Measurements from ENCODE around the gene PRADC1. TPM values are rescaled to one million over a fixed set of nuclear protein-coding genes. Genes with fewer than 3 reads are reported as not detected.

Gene PRADC1
- total and polyA plus RNA-seq, 9 of the 15 experiments (the other 6 are each of a cell fraction or from before 2014, with no cell fraction given) = 7.3 to 47.4 (median 34.2) TPM

GRCh38 chr2:73243884-73244570 lies 11.0 kb upstream of the PRADC1 start (continued):
- TF ChIP-seq ZMIZ1 (IDR thresholded peaks at IDR 0.05; ENCODE audit: low read depth in 2 of 2, low read length in 2 of 2) (no peak), POU5F1 (IDR thresholded peaks at IDR 0.05; ENCODE audit: borderline replicate concordance, low read depth, low read length, partially characterized antibody) (no peak)

- FAIRE-seq (no peak), DNase-seq (ENCODE audit: extremely low read depth in 1 of 4, low spot score in 3 of 4) (no peak), ATAC-seq (no peak)
- Histone ChIP-seq H3K4me1 (replicated peaks in 1 of 2; ENCODE audit: control insufficient read depth in 2 of 2, insufficient read depth in 2 of 2, low read length in 2 of 2) (peaks cover 2 to 26% of the 10 kb centered on the region in 2 experiments; a peak in 3 of 5 replicates), H2AFZ (ENCODE audit: low read depth, low read length) (no peak overlapping the region), H3K4me2 (ENCODE audit: insufficient read depth, low read length) (no peak overlapping the region), H4K20me1 (replicated peaks; ENCODE audit: control insufficient read depth, insufficient read depth, low read length) (peaks cover 60% of the 10 kb centered on the region), H3K9ac (ENCODE audit: insufficient read depth in 1 of 2, low read depth in 2 of 2, low read length in 2 of 2) (no peak overlapping the region), H3K27ac (ENCODE audit: extremely low read depth, low read depth, low read length) (no peak overlapping the region), H3K27me3 (ENCODE audit: control insufficient read depth in 2 of 2, insufficient read depth in 2 of 2, low read length in 2 of 2) (no peaks in the 10 kb centered on the region), H3K36me3 (ENCODE audit: control insufficient read depth, insufficient read depth, low read length) (peaks cover 92% of the 10 kb centered on the region), H3K79me2 (ENCODE audit: control insufficient read depth, insufficient read depth, low read length) (peaks cover 90% of the 10 kb centered on the region), H3K9me1 (ENCODE audit: control insufficient read depth, insufficient read depth, low read length) (peaks cover 11% of the 10 kb centered on the region), H3K9me3 (replicated peaks; ENCODE audit: control insufficient read depth, insufficient read depth, low read depth, low read length) (no peaks in the 10 kb centered on the region), H3K4me3 (no peak overlapping the region)
- in situ Hi-C loops (cut with MboI) (no loop called here), intact Hi-C loops (cut with micrococcal nuclease) (no loop called here)
- WGBS (ENCODE audit: insufficient coverage, low coverage, missing lambda C conversion rate) = 59% methylated on average over 3 of the region's 3 CpGs
- ChIA-PET CTCF (ENCODE audit: low intra/inter-chr PET ratio) (no interaction called here), POLR2A (interaction anchor here (1.4 kb wide), 1 partner anchor 14 kb away, joined by 4 read pairs; no protein-coding TSS in a partner anchor)
- no TSS peak for BruUV-seq (replicated peaks)
- no peak for TF ChIP-seq MCM2 (IDR thresholded peaks at IDR 0.05; ENCODE audit: low read depth)
- no peak for TF ChIP-seq MAZ (CRISPR knock-in tag; conservative IDR thresholded peaks at IDR 0.05 in 1 of 2, IDR thresholded peaks at IDR 0.05 in 1 of 2)
- no peak for TF ChIP-seq KLF6 (CRISPR knock-in tag; IDR thresholded peaks at IDR 0.05; ENCODE audit: borderline replicate concordance)
- no peak for TF ChIP-seq KLF13 (tag; IDR thresholded peaks at IDR 0.05; ENCODE audit: borderline replicate concordance, low read depth)
- TF ChIP-seq CHD2 (IDR thresholded peaks at IDR 0.05; ENCODE audit: low read depth, low read length) = no peak
Measured at GRCh38 chr2:73239776-73240175, 6.7 kb upstream of the PRADC1 start.

Measured in K562 (cell line).